ENCODE measurements around the gene KLK7.

DNA sequence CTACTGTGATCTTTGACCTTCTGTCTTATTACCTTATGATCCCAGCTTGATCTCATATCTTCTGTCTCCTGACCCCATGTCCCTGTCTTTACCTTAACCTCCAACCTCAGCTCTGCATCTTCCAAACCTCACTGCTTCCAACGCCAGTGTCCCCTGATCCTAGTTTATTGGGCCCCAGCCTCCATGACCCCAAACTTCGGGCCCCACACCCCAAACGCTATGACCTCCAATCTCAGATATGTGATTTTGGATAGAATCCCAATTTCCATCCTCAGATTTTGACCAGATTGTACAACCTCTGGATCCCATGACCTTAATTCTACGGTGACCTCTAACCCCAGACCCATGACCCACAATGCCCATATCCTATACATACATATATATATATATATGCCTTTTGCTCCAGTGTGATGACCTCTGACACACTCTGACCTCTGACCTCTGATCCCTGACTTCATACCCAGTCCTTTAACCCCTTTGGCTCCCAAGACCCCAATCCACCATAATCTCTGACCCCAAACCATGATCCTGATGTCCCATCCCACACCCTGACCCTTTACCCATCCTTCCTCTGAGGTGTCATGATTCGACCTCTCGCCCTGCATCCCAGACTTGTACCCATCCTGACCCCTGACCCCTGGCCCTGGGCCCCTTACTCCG lies 47.6 kb upstream of the KLK7 start:
- TF ChIP-seq ZNF274 (IDR thresholded peaks at IDR 0.05; ENCODE audit: low read depth, low read length) (no peak), YY1 (IDR thresholded peaks at IDR 0.05; ENCODE audit: insufficient read depth, insufficient read length) (no peak), SUZ12 (IDR thresholded peaks at IDR 0.05; ENCODE audit: extremely low read depth, insufficient read depth, insufficient read length) (no peak)
